ENCODE data around the gene KLC1.

KLC1 gene

DNA sequence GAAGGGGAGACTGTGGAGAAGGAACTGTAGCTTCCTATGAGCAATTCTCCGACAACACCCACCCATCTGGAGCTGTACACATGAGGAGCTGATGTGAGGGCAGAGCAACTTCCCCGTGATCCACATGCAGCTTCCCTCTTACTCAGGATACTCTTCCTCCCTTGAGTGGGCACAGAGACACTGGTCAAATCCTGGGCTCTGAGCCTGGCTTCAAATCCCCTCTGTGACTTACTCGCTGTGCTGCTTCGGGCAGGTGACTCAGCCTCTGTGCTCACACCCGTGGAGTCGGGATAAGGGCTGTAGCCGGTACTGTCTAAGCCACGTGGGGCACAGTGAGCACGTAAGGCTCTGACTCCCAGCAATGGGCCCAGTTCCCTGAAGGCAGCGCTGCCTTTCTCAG lies 117.7 kb downstream of the KLC1 start:
- H3K9me2 ChIP-seq (replicated peaks; ENCODE audit: control insufficient read depth, low read length) = no peaks in the 10 kb centered on the region

DNA sequence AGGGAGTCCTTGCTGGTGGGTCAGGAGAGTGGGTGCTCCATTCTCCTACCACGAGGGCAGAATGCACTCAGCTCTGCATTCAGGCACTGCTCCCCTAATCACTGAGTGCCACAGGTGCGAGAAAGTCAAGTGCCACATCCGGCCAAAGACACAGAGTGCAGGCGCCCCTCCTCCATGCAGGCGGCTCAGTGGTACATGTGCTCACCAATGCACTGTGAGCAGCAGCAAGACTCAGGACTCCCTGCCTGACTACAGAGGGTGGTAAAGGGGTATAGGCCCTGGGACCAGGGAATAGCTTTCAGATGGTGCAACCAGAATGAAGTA lies 119.5 kb downstream of the KLC1 start:
- H3K4me3 ChIP-seq (ENCODE audit: low read length) = 0 out of 2 replicates have a peak overlapping the region, but pooled peaks have one; percentile 2

More for the DNA sequence above, 117.7 kb downstream of the KLC1 start:
- Histone ChIP-seq H3F3A (ENCODE audit: control insufficient read depth, insufficient read depth) (no peaks in the 10 kb centered on the region), H3K4me1 (ENCODE audit: control insufficient read depth, low read length) (peaks cover 20% of the 10 kb centered on the region), H3K4me3 (ENCODE audit: low read length) (no peak overlapping the region), H3K9me3 (ENCODE audit: control insufficient read depth, insufficient read depth, low read length) (no peaks in the 10 kb centered on the region), H3K27ac (ENCODE audit: low read depth, low read length) (no peak overlapping the region), H3K27me3 (ENCODE audit: control insufficient read depth, low read length) (no peaks in the 10 kb centered on the region), H3K4me2 (ENCODE audit: low read length) (no peak overlapping the region), H3K36me3 (ENCODE audit: control insufficient read depth, low read length) (no peaks in the 10 kb centered on the region; the same call in none of the 2 replicates), H3K79me2 (ENCODE audit: control insufficient read depth, low read length) (no peaks in the 10 kb centered on the region), H4K20me1 (ENCODE audit: control insufficient read depth, insufficient read depth, low read depth, low read length) (no peaks in the 10 kb centered on the region)
- no peak for TF ChIP-seq EZH2phosphoT487 (IDR thresholded peaks at IDR 0.05; ENCODE audit: borderline replicate concordance, low read length)
- TF ChIP-seq, protein P1, sequence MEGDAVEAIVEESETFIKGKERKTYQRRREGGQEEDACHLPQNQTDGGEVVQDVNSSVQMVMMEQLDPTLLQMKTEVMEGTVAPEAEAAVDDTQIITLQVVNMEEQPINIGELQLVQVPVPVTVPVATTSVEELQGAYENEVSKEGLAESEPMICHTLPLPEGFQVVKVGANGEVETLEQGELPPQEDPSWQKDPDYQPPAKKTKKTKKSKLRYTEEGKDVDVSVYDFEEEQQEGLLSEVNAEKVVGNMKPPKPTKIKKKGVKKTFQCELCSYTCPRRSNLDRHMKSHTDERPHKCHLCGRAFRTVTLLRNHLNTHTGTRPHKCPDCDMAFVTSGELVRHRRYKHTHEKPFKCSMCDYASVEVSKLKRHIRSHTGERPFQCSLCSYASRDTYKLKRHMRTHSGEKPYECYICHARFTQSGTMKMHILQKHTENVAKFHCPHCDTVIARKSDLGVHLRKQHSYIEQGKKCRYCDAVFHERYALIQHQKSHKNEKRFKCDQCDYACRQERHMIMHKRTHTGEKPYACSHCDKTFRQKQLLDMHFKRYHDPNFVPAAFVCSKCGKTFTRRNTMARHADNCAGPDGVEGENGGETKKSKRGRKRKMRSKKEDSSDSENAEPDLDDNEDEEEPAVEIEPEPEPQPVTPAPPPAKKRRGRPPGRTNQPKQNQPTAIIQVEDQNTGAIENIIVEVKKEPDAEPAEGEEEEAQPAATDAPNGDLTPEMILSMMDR (IDR thresholded peaks at IDR 0.05; ENCODE audit: low read depth, low read length, poor library complexity, severe bottlenecking) = no peak

DNA sequence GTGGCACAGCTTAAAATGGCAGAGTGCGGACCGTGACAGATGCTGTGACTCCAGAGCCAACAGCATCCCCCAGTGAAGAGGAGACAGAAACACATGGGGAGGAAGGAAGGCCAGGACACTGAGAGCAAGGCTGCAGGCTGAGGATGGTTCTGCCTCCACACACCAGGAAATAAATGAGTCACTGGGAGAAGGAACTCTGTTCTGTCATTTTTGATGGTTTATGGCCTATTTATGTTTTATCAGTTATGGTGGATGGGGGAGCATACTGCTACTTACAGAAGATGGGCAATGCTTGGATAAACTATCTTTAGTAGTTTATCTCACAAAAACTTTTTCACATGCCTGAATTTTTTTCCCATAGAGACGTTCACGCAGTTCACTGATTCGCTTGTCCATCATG lies 120.4 kb downstream of the KLC1 start:
- Histone ChIP-seq H3K9me3 (ENCODE audit: control insufficient read depth, insufficient read depth, low read length) (no peaks in the 10 kb centered on the region), H3K27ac (ENCODE audit: low read depth, low read length) (no peak overlapping the region), H3K4me1 (ENCODE audit: control insufficient read depth, low read length) (peaks cover 13% of the 10 kb centered on the region), H3F3A (ENCODE audit: control insufficient read depth, insufficient read depth) (no peaks in the 10 kb centered on the region), H3K36me3 (ENCODE audit: control insufficient read depth, low read length) (no peaks in the 10 kb centered on the region; the same call in 1 of the 2 replicates), H3K79me2 (ENCODE audit: control insufficient read depth, low read length) (no peaks in the 10 kb centered on the region), H3K4me3 (ENCODE audit: low read length) (no peak overlapping the region), H3K27me3 (ENCODE audit: control insufficient read depth, low read length) (no peaks in the 10 kb centered on the region), H3K9me2 (replicated peaks; ENCODE audit: control insufficient read depth, low read length) (no peaks in the 10 kb centered on the region), H3K4me2 (ENCODE audit: low read length) (no peak overlapping the region), H4K20me1 (ENCODE audit: control insufficient read depth, insufficient read depth, low read depth, low read length) (no peaks in the 10 kb centered on the region)
- TF ChIP-seq, protein P1 (IDR thresholded peaks at IDR 0.05; ENCODE audit: low read depth, low read length, poor library complexity, severe bottlenecking) = no peak
- no peak for TF ChIP-seq EZH2phosphoT487 (IDR thresholded peaks at IDR 0.05; ENCODE audit: borderline replicate concordance, low read length)

More for the DNA sequence above, 119.5 kb downstream of the KLC1 start:
- H3K36me3 ChIP-seq (ENCODE audit: control insufficient read depth, low read length) = no peaks in the 10 kb centered on the region; the same call in 1 of the 2 replicates
- H3K4me2 ChIP-seq (ENCODE audit: low read length) = peak overlapping the region; percentile 35
- no peaks in the 10 kb centered on the region for H3F3A ChIP-seq (ENCODE audit: control insufficient read depth, insufficient read depth)
- H4K20me1 ChIP-seq (ENCODE audit: control insufficient read depth, insufficient read depth, low read depth, low read length) = no peaks in the 10 kb centered on the region
- no peaks in the 10 kb centered on the region for H3K27me3 ChIP-seq (ENCODE audit: control insufficient read depth, low read length)
- H3K4me1 ChIP-seq (ENCODE audit: control insufficient read depth, low read length) = peaks cover 20% of the 10 kb centered on the region
- TF ChIP-seq, protein P1 (IDR thresholded peaks at IDR 0.05; ENCODE audit: low read depth, low read length, poor library complexity, severe bottlenecking) = no peak
- TF ChIP-seq EZH2phosphoT487 (IDR thresholded peaks at IDR 0.05; ENCODE audit: borderline replicate concordance, low read length) = no peak
- H3K27ac ChIP-seq (ENCODE audit: low read depth, low read length) = no peak overlapping the region
- H3K79me2 ChIP-seq (ENCODE audit: control insufficient read depth, low read length) = no peaks in the 10 kb centered on the region
- no peaks in the 10 kb centered on the region for H3K9me2 ChIP-seq (replicated peaks; ENCODE audit: control insufficient read depth, low read length)
- no peaks in the 10 kb centered on the region for H3K9me3 ChIP-seq (ENCODE audit: control insufficient read depth, insufficient read depth, low read length)

All from DOHH2 (cell line).